K562 (cell line): ENCODE measurements around the gene CTF1.

Source experiments
- EP300 ChIP-seq: IDR thresholded peaks from 2 replicates; pipeline ENCODE4 v1.6.1; 2012; ENCODE audit warnings: low read length, improper control_type of control experiment
- HCFC1 ChIP-seq: IDR thresholded peaks from 2 replicates; pipeline ENCODE4 v1.6.1; 2012; ENCODE audit warnings: low read depth, low read length, improper control_type of control experiment
- HDAC6 ChIP-seq: IDR thresholded peaks from 2 replicates; pipeline ENCODE4 v1.6.1; 2012; ENCODE audit warnings: low read depth, mild to moderate bottlenecking, control low read depth, inconsistent platforms, low read length, moderate library complexity
- PML ChIP-seq: IDR thresholded peaks from 2 replicates; pipeline ENCODE4 v1.6.1; 2012; ENCODE audit warnings: low read length, inconsistent platforms
- POLR2AphosphoS5 ChIP-seq: IDR thresholded peaks from 2 replicates; pipeline ENCODE4 v1.6.1; 2011; ENCODE audit warnings: mild to moderate bottlenecking, low read depth, low read length, moderate library complexity; ENCODE audit not compliant: control insufficient read depth, insufficient read depth
- SIN3A ChIP-seq, 2 experiments: fragments of 150-350 bp in 1 of 2; IDR thresholded peaks; 2 replicates each; pipeline ENCODE4 v1.6.1; 2011 to 2016; ENCODE audit warnings: borderline replicate concordance in 2 of 2, low read depth in 2 of 2, low read length in 2 of 2, mild to moderate bottlenecking in 2 of 2, moderate library complexity in 2 of 2; ENCODE audit not compliant: control insufficient read depth in 1 of 2
- SREBF2 ChIP-seq: sonication (generic); formaldehyde crosslinking; IDR thresholded peaks from 2 replicates; pipeline ENCODE4 v1.4.0; 2020; ENCODE audit warnings: mild to moderate bottlenecking, missing genetic modification reagents
- TCF7L2 ChIP-seq: fragments of 150-350 bp; IDR thresholded peaks from 2 replicates; pipeline ENCODE4 v1.6.1; 2016; ENCODE audit warnings: low read depth, mild to moderate bottlenecking, low read length, moderate library complexity
- USF1 ChIP-seq: sonication (generic); formaldehyde crosslinking; IDR thresholded peaks from 2 replicates; pipeline ENCODE4 v1.9.0; 2022; ENCODE audit warnings: mild to moderate bottlenecking, missing genetic modification reagents
- TF ChIP-seq, protein P1 (sequence below), 3 experiments: IDR thresholded peaks in 2 of 3; conservative IDR thresholded peaks in 1 of 3; 2 replicates each; pipeline ENCODE4 v1.5.1; 2011 to 2012; ENCODE audit warnings: low read length in 3 of 3, mild to moderate bottlenecking in 3 of 3, control low read depth in 2 of 3, improper control_type of control experiment in 1 of 3, inconsistent platforms in 1 of 3, low read depth in 1 of 3, mixed read lengths in 1 of 3, moderate library complexity in 1 of 3; ENCODE audit not compliant: insufficient read depth in 2 of 3
- TF ChIP-seq, protein P2 (sequence below): fragments of 450-650 bp; formaldehyde crosslinking; IDR thresholded peaks from 2 replicates; pipeline ENCODE4 v1.4.0; 2022; ENCODE audit warnings: missing genetic modification characterization

GRCh38 chr16:30895627-30896260, 670 bp upstream of the CTF1 start:
- 0 out of 2 replicates have a peak, but pooled peaks have one; percentile 18 for TF ChIP-seq POLR2AphosphoS5
- no peak for TF ChIP-seq PML
- TF ChIP-seq HDAC6, result no peak
- TF ChIP-seq TCF7L2, result no peak
- TF ChIP-seq, protein P1, sequence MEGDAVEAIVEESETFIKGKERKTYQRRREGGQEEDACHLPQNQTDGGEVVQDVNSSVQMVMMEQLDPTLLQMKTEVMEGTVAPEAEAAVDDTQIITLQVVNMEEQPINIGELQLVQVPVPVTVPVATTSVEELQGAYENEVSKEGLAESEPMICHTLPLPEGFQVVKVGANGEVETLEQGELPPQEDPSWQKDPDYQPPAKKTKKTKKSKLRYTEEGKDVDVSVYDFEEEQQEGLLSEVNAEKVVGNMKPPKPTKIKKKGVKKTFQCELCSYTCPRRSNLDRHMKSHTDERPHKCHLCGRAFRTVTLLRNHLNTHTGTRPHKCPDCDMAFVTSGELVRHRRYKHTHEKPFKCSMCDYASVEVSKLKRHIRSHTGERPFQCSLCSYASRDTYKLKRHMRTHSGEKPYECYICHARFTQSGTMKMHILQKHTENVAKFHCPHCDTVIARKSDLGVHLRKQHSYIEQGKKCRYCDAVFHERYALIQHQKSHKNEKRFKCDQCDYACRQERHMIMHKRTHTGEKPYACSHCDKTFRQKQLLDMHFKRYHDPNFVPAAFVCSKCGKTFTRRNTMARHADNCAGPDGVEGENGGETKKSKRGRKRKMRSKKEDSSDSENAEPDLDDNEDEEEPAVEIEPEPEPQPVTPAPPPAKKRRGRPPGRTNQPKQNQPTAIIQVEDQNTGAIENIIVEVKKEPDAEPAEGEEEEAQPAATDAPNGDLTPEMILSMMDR (IDR thresholded peaks at IDR 0.05 in 2 of 3, conservative IDR thresholded peaks at IDR 0.05 in 1 of 3; ENCODE audit: insufficient read depth in 2 of 3, low read depth in 1 of 3, low read length in 3 of 3), result no peak
- TF ChIP-seq HCFC1, result no peak
- TF ChIP-seq SREBF2, result no peak
- TF ChIP-seq USF1 (CRISPR knock-in tag), result no peak
- no peak; a peak in 1 of 4 replicates for TF ChIP-seq SIN3A (IDR thresholded peaks at IDR 0.05; ENCODE audit: borderline replicate concordance in 2 of 2, control insufficient read depth in 1 of 2, low read depth in 2 of 2, low read length in 2 of 2)
- no peak; the same call in 1 of the 2 replicates for TF ChIP-seq EP300
- TF ChIP-seq, protein P2, sequence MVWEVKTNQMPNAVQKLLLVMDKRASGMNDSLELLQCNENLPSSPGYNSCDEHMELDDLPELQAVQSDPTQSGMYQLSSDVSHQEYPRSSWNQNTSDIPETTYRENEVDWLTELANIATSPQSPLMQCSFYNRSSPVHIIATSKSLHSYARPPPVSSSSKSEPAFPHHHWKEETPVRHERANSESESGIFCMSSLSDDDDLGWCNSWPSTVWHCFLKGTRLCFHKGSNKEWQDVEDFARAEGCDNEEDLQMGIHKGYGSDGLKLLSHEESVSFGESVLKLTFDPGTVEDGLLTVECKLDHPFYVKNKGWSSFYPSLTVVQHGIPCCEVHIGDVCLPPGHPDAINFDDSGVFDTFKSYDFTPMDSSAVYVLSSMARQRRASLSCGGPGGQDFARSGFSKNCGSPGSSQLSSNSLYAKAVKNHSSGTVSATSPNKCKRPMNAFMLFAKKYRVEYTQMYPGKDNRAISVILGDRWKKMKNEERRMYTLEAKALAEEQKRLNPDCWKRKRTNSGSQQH (CRISPR knock-in tag), result no peak
